GM23338 (cell line): Measurements from ENCODE around the gene MEOX1.

Experiments
- CREB1 ChIP-seq: fragments of 250-450 bp; sonication (Bioruptor Pico); IDR thresholded peaks from 2 replicates; pipeline ENCODE4 v1.5.0; 2020; ENCODE audit warnings: low read depth, mild to moderate bottlenecking, moderate library complexity
- EZH2 ChIP-seq: fragments of 200-600 bp; sonication (generic); IDR thresholded peaks from one replicate; pipeline ENCODE4 v1.8.0; 2017; ENCODE audit warnings: antibody characterized with exemption, mild to moderate bottlenecking, low read depth; ENCODE audit not compliant: unreplicated experiment
- EZH2phosphoT487 ChIP-seq: fragments of 200-600 bp; sonication (generic); IDR thresholded peaks from one replicate; pipeline ENCODE4 v1.8.1; 2018; ENCODE audit warnings: antibody characterized with exemption; ENCODE audit not compliant: unreplicated experiment
- JUNB ChIP-seq: IDR thresholded peaks from one replicate; pipeline ENCODE4 v1.6.1; 2016; ENCODE audit warnings: antibody characterized with exemption; ENCODE audit not compliant: unreplicated experiment
- NANOG ChIP-seq: IDR thresholded peaks from 2 replicates; pipeline ENCODE4 v1.6.1; 2016; ENCODE audit warnings: antibody characterized with exemption, borderline replicate concordance
- POLR2AphosphoS5 ChIP-seq: IDR thresholded peaks from 2 replicates; pipeline ENCODE4 v1.6.1; 2016; ENCODE audit warnings: antibody characterized with exemption, low read depth
- STAT1 ChIP-seq: IDR thresholded peaks from one replicate; pipeline ENCODE4 v1.6.1; 2016; ENCODE audit warnings: antibody characterized with exemption; ENCODE audit not compliant: unreplicated experiment
- ZNF331 ChIP-seq: fragments of 250-450 bp; sonication (Bioruptor Pico); IDR thresholded peaks from 2 replicates; pipeline ENCODE4 v1.5.0; 2020; ENCODE audit warnings: low read depth, mild to moderate bottlenecking, moderate library complexity
- TF ChIP-seq, protein P1 (sequence below), 2 experiments: fragments of 200-600 bp in 1 of 2; sonication (generic) in 1 of 2; conservative IDR thresholded peaks; 2 replicates each; pipeline versions ENCODE4 v1.5.1 to v1.6.1; 2016 to 2017; ENCODE audit warnings: antibody characterized with exemption in 2 of 2, low read depth in 2 of 2, mild to moderate bottlenecking in 2 of 2, moderate library complexity in 1 of 2
- TF ChIP-seq, protein P2 (sequence below): IDR thresholded peaks from 2 replicates; pipeline ENCODE4 v1.6.1; 2016; ENCODE audit warnings: antibody characterized with exemption

GRCh38 chr17:43689131-43689530 is 27.4 kb upstream of the MEOX1 start:
- no peak for TF ChIP-seq POLR2AphosphoS5
- TF ChIP-seq, protein P1, sequence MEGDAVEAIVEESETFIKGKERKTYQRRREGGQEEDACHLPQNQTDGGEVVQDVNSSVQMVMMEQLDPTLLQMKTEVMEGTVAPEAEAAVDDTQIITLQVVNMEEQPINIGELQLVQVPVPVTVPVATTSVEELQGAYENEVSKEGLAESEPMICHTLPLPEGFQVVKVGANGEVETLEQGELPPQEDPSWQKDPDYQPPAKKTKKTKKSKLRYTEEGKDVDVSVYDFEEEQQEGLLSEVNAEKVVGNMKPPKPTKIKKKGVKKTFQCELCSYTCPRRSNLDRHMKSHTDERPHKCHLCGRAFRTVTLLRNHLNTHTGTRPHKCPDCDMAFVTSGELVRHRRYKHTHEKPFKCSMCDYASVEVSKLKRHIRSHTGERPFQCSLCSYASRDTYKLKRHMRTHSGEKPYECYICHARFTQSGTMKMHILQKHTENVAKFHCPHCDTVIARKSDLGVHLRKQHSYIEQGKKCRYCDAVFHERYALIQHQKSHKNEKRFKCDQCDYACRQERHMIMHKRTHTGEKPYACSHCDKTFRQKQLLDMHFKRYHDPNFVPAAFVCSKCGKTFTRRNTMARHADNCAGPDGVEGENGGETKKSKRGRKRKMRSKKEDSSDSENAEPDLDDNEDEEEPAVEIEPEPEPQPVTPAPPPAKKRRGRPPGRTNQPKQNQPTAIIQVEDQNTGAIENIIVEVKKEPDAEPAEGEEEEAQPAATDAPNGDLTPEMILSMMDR (conservative IDR thresholded peaks at IDR 0.05; ENCODE audit: low read depth in 2 of 2): no peak
- TF ChIP-seq ZNF331 (CRISPR knock-in tag): no peak
- no peak for TF ChIP-seq CREB1 (CRISPR knock-in tag)
- TF ChIP-seq EZH2phosphoT487: no peak
- TF ChIP-seq JUNB: no peak
- TF ChIP-seq EZH2: no peak
- TF ChIP-seq NANOG: no peak
- TF ChIP-seq, protein P2, sequence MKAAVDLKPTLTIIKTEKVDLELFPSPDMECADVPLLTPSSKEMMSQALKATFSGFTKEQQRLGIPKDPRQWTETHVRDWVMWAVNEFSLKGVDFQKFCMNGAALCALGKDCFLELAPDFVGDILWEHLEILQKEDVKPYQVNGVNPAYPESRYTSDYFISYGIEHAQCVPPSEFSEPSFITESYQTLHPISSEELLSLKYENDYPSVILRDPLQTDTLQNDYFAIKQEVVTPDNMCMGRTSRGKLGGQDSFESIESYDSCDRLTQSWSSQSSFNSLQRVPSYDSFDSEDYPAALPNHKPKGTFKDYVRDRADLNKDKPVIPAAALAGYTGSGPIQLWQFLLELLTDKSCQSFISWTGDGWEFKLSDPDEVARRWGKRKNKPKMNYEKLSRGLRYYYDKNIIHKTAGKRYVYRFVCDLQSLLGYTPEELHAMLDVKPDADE: no peak
- TF ChIP-seq STAT1: no peak
